HUES48 (cell line): Measurements from ENCODE around the gene ZNF280D.

Experiments
- H3K27ac ChIP-seq: one replicate; pipeline ENCODE4 v1.7.0; 2013; ENCODE audit warnings: low read depth, low read length, inconsistent platforms
- H3K27me3 ChIP-seq: 2 replicates; pipeline ENCODE4 v1.6.1; 2013; ENCODE audit warnings: mild to moderate bottlenecking, low read length; ENCODE audit not compliant: control insufficient read depth, insufficient read depth
- H3K36me3 ChIP-seq: 2 replicates; pipeline ENCODE4 v1.6.1; 2013; ENCODE audit warnings: low read length; ENCODE audit not compliant: control insufficient read depth, insufficient read depth
- H3K4me1 ChIP-seq: 2 replicates; pipeline ENCODE4 v1.6.1; 2013; ENCODE audit warnings: mild to moderate bottlenecking, low read length; ENCODE audit not compliant: control insufficient read depth, insufficient read depth
- H3K4me3 ChIP-seq: 2 replicates; pipeline ENCODE4 v1.5.1; 2013; ENCODE audit warnings: mild to moderate bottlenecking, low read depth, low read length
- H3K9ac ChIP-seq: 2 replicates; pipeline ENCODE4 v1.6.1; 2013; ENCODE audit warnings: mild to moderate bottlenecking, low read depth, low read length, moderate library complexity
- H3K9me3 ChIP-seq: 2 replicates; pipeline ENCODE4 v1.6.1; 2013; ENCODE audit warnings: low read length; ENCODE audit not compliant: control insufficient read depth, insufficient read depth

Gene ZNF280D

GRCh38 chr15:56640549-56640948, 92.8 kb downstream of the ZNF280D start:
- H3K9ac ChIP-seq = no peak overlapping the region
- no peak overlapping the region for H3K27ac ChIP-seq
- no peaks in the 10 kb centered on the region for H3K27me3 ChIP-seq
- H3K9me3 ChIP-seq = no peaks in the 10 kb centered on the region
- H3K4me1 ChIP-seq = peaks cover 7% of the 10 kb centered on the region
- no peak overlapping the region for H3K4me3 ChIP-seq
- no peaks in the 10 kb centered on the region for H3K36me3 ChIP-seq

DNA sequence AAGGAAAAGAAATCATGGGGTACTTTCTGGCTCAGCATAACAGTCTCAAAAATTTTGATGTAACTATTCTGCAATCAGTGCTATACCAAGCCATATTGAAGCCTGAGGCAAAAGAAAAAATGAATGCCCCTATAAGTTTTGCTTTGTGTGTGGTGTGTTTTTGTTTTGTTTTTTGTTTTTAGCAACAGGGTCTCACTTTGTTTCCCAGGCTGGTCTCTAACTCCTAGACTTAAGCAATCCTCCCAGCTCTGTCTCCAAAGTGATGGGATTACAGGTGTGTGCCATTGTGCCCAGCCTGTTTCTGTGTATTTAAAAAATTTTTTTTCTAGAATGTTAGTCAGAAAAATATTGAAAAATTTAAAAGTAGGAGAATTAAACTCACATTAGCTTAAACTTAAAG, 93.2 kb downstream of the ZNF280D start:
- H3K9ac ChIP-seq = no peak overlapping the region
- no peaks in the 10 kb centered on the region for H3K36me3 ChIP-seq
- no peaks in the 10 kb centered on the region for H3K9me3 ChIP-seq
- H3K4me3 ChIP-seq = no peak overlapping the region
- H3K27me3 ChIP-seq = no peaks in the 10 kb centered on the region
- peaks cover 7% of the 10 kb centered on the region for H3K4me1 ChIP-seq
- no peak overlapping the region for H3K27ac ChIP-seq

DNA sequence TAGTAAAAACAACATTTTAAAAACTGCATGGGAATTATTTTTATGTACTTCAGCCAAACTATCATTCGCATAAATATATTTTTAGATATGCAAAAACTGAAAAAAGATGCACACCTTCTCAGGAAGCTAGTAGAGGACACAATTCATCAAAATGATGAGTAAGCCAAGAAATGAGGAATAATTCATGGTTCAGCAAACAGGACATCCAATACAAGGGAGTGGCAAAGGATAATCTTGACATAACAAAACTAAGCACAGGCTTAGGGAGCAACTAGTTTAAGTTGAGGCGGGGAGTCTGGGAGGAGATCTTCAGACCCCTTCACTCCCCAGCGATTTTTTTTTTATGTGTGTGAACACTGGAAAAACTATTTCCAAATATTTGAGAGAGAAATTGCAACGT, 93.7 kb downstream of the ZNF280D start:
- Histone ChIP-seq H3K27ac (no peak overlapping the region), H3K36me3 (no peaks in the 10 kb centered on the region), H3K9me3 (no peaks in the 10 kb centered on the region), H3K9ac (no peak overlapping the region), H3K4me3 (no peak overlapping the region), H3K4me1 (peaks cover 7% of the 10 kb centered on the region), H3K27me3 (no peaks in the 10 kb centered on the region)

DNA sequence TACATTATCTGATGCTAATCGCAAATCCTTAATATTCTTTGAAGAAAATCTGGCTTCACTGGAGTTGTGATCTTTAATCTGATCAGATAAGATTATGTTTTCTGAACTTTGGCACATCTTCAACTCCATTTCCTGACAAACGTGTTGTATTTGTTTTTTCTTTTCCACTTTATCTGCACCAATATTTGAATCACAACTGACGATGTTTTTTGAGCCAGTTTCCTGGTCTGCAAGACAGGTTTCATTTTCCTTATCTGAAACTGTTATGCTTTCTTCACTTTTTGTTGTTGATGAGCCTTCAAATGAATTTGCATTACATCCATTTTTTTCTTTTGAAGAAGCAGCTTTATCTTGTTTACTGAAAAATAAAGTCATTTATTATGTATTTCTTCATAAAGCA, 101.5 kb downstream of the ZNF280D start:
- H3K27me3 ChIP-seq = no peaks in the 10 kb centered on the region
- H3K9me3 ChIP-seq = no peaks in the 10 kb centered on the region
- H3K4me1 ChIP-seq = no peaks in the 10 kb centered on the region
- H3K9ac ChIP-seq = no peak overlapping the region
- H3K4me3 ChIP-seq = no peak overlapping the region
- H3K36me3 ChIP-seq = no peaks in the 10 kb centered on the region
- H3K27ac ChIP-seq = no peak overlapping the region

DNA sequence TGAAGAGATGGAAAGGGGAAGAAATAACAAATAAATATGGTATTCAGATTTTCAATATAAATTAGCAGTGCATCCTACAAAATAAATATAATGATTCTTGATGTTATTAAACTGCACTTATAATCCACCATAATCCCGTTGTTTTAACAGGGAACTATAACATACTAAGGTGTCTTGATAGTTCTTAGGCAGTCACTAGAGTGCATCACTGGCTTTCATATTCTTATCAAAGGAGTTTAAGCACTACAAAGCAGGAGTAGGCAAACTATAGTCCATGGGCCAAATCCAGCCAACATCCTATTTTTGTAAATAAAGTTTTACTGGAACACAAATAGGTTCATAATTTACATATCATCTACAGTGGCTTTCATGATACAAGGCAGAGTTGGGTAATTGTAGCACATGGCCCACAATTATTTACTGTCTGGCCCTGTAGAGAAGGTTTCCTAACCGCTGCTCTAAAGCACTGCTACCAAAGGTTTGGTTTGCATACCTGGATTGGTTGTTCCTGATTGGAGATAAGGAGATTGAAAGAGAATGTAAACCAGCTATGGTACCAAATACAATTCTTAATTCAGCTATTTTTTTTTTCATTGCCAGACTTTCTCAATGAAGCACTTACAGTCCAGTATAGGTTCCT, 104.3 kb downstream of the ZNF280D start:
- Histone ChIP-seq H3K27me3 (no peaks in the 10 kb centered on the region), H3K4me3 (no peak overlapping the region), H3K36me3 (no peaks in the 10 kb centered on the region), H3K4me1 (no peaks in the 10 kb centered on the region), H3K27ac (no peak overlapping the region), H3K9ac (no peak overlapping the region), H3K9me3 (no peaks in the 10 kb centered on the region)

DNA sequence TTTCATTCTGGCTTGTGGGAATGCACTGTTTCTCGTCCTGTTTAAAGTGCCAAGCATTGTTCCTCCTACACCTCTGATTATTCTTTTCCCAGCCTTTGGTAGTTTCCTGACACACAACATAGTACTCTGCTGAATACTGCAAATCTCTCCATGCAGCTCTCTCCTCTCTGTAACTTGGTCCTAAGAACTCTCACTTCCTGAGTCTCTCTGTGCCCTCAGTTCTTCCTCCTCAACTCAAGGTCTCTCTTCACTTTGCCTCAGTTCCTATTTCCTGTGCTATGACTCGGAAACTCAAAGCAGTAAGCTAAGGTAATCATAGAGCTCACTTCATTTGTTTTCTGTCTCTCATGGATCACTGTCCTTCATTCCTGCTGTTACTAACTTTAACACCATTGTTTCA, 113.4 kb downstream of the ZNF280D start:
- no peaks in the 10 kb centered on the region for H3K36me3 ChIP-seq
- H3K9ac ChIP-seq = no peak overlapping the region
- H3K4me1 ChIP-seq = no peaks in the 10 kb centered on the region
- H3K4me3 ChIP-seq = no peak overlapping the region
- no peak overlapping the region for H3K27ac ChIP-seq
- no peaks in the 10 kb centered on the region for H3K9me3 ChIP-seq
- no peaks in the 10 kb centered on the region for H3K27me3 ChIP-seq

DNA sequence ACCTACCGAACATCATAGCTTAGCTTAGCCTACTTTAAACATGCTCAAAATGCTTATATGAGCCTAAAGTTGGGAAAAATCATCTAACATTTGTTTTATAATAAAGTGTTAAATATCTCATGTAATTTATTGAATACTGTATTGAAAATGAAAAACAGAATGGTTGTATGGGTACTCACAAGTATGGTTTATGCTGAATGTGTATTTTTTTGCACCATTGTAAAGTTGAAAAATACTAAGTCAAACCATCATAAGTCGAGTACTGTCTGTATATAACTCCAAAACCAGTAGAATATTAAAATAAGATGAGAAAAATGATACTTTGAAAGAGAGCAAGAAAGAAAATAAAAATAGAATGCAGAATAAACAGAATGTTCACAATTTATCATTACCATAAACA, 115.7 kb downstream of the ZNF280D start:
- Histone ChIP-seq H3K36me3 (no peaks in the 10 kb centered on the region), H3K4me1 (no peaks in the 10 kb centered on the region), H3K27ac (no peak overlapping the region), H3K9me3 (no peaks in the 10 kb centered on the region), H3K27me3 (no peaks in the 10 kb centered on the region), H3K4me3 (no peak overlapping the region), H3K9ac (no peak overlapping the region)

- no peak overlapping the region for H3K9ac ChIP-seq
- no peaks in the 10 kb centered on the region for H3K36me3 ChIP-seq
- H3K4me1 ChIP-seq = no peaks in the 10 kb centered on the region
- H3K27me3 ChIP-seq = no peaks in the 10 kb centered on the region
- H3K27ac ChIP-seq = no peak overlapping the region
- H3K9me3 ChIP-seq = no peaks in the 10 kb centered on the region
- H3K4me3 ChIP-seq = no peak overlapping the region
These were observed 116.8 kb downstream of the ZNF280D start for GRCh38 chr15:56616551-56616950.

- Histone ChIP-seq H3K36me3 (no peaks in the 10 kb centered on the region), H3K27ac (no peak overlapping the region), H3K4me3 (no peak overlapping the region), H3K4me1 (no peaks in the 10 kb centered on the region), H3K27me3 (no peaks in the 10 kb centered on the region), H3K9ac (no peak overlapping the region), H3K9me3 (no peaks in the 10 kb centered on the region)
These were observed 119.5 kb downstream of the ZNF280D start for GRCh38 chr15:56613811-56614210.

DNA sequence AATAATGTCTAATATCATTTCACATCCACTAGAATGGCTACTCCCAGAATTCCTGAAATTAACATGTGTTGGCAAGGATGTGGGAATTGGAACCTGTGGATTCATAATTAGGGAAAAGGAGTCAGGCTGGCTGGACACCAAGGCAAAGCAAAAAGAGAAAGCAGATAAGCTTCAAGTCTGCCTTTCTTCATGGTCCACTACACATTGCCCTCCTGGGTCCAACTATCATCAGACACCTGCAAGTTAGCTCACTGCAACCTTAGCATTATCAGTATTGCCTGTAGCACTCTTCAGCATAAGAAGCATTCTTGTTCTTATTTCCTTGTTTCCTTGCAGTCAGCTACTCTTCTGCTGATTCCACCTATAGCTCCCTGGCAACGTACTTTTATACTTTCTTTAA, 124.3 kb downstream of the ZNF280D start:
- H3K9me3 ChIP-seq = 0 out of 2 replicates have a peak, but pooled peaks cover 4% of the 10 kb centered on the region
- H3K27ac ChIP-seq = no peak overlapping the region
- no peaks in the 10 kb centered on the region for H3K27me3 ChIP-seq
- H3K4me3 ChIP-seq = no peak overlapping the region
- no peaks in the 10 kb centered on the region for H3K4me1 ChIP-seq
- no peak overlapping the region for H3K9ac ChIP-seq
- H3K36me3 ChIP-seq = no peaks in the 10 kb centered on the region

DNA sequence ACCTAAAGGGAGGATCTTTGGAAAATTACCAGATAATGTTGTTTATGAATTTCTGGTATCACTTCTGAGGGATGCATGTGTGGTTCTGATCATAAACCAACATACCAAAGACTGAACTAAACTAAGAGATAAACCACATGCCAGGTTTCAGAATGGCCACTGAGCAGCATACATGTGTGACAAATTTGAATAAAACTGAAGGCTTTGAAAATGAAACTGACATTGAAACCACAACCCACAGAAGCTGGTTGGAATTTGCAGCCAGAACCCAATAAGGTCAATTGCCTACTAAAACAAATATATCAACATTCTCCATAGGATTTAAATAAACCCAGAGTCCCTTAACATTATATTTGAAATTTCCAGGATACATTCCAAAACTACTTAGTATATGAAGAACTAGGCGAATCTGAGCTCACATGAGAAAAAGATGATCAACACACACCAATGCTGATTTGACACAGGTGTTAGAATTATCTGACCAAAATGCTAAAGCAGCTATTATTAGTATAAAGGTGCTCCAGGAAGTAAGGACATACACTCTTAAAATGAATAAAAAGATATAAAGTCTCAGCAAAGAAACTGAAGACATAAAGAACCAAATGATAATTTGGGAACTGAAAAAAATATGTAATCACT, 125.0 kb downstream of the ZNF280D start:
- Histone ChIP-seq H3K9me3 (0 out of 2 replicates have a peak, but pooled peaks cover 4% of the 10 kb centered on the region), H3K36me3 (no peaks in the 10 kb centered on the region), H3K4me1 (no peaks in the 10 kb centered on the region), H3K27me3 (no peaks in the 10 kb centered on the region), H3K9ac (no peak overlapping the region), H3K4me3 (no peak overlapping the region), H3K27ac (no peak overlapping the region)
